HG03469 (cell line): Measurements from ENCODE around the gene ABCC3.

Experiments used
- ATAC-seq: cut with Tn5 transposase; IDR thresholded peaks from one replicate; pipeline ENCODE4 v1.9.1; 2021; ENCODE audit warnings: mild to moderate bottlenecking, moderate library complexity, moderate number of reproducible peaks; ENCODE audit not compliant: unreplicated experiment

ABCC3 gene

GRCh38 chr17:50626037-50626574, 8.6 kb upstream of the ABCC3 start:
- no peak for ATAC-seq

GRCh38 chr17:50627036-50627781, 7.5 kb upstream of the ABCC3 start:
- ATAC-seq: no peak

- ATAC-seq: no peak
These were observed 6.7 kb upstream of the ABCC3 start for GRCh38 chr17:50627782-50628601.

DNA sequence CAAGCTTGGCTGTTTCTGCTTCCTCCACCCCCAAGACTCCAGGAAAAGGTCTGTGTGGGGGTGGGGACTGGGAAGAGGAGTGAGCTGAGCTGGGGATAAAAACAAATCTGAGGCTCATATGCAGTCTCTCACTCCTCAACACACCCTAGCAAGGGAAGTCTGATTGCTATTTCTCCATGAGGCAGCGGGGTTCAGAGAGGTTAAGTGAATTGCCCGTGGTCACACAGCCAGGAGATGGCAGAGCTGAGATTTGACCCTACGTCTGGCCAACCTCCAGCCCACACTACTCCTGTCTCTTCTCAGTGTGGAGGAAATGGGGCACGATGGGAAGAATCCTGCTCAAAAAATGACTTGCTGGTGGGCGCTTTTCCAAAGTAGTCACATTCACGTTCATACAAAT, 4.8 kb upstream of the ABCC3 start:
- no peak for ATAC-seq

- ATAC-seq: no peak
These were observed 4.0 kb upstream of the ABCC3 start for GRCh38 chr17:50630524-50631194.

DNA sequence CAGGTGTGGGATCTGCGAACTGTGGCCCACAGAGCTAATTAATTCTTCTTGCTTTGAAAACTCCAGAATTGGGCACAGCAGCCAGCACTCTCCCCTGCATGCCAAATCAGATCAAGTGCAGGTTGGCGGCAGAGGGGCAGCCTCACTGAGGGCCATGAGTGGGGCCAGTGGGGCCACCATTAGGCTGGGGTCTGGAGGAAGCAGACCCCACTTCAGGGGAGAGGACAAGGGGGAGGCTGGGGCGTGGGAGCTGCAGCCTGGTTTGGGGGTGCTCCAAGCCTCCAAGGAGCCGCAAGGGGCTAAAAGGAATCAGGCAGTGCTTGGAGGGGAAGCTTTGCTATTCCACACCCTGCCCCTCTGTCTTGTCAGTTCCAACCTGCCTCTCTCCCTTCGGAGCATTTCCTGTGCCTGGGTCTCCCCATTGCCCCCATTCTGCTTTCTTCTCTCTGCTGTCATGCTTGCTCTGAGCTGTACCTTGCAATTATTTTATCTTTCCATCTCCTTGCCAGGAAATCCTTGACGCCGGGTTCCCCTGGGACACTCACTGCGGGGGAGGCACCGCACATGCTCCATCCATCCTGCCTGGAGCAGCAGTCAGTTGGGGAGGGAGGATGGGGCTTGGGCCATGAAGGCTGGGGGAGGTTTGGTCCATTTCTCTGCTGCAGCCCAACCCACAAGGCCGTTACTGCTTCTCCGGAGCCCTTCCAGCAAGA, 3.3 kb upstream of the ABCC3 start:
- ATAC-seq: no peak

GRCh38 chr17:50631908-50632571, 2.6 kb upstream of the ABCC3 start:
- ATAC-seq: no peak

- ATAC-seq: no peak
These were observed 2.0 kb upstream of the ABCC3 start for GRCh38 chr17:50632637-50633036.

DNA sequence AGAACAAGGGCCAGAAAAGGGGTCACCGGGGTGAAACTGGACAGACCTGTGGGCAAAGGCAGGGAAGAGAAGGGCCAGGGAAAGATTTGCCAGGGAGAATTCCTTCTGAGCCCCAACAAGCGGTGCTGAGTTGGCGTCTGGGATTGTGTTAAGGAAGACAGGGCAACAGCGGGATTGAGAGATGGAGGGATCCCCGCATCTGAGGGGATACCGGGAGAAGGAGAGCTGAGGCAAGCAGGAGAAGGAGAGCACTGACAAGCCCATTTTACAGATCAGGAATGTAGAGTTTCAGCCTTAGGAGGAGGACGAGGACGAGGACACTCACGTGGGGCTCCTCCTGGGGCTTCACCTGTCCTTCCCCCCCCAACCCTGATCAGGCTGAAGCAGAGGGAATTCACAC, 998 bp upstream of the ABCC3 start:
- ATAC-seq: no peak

DNA sequence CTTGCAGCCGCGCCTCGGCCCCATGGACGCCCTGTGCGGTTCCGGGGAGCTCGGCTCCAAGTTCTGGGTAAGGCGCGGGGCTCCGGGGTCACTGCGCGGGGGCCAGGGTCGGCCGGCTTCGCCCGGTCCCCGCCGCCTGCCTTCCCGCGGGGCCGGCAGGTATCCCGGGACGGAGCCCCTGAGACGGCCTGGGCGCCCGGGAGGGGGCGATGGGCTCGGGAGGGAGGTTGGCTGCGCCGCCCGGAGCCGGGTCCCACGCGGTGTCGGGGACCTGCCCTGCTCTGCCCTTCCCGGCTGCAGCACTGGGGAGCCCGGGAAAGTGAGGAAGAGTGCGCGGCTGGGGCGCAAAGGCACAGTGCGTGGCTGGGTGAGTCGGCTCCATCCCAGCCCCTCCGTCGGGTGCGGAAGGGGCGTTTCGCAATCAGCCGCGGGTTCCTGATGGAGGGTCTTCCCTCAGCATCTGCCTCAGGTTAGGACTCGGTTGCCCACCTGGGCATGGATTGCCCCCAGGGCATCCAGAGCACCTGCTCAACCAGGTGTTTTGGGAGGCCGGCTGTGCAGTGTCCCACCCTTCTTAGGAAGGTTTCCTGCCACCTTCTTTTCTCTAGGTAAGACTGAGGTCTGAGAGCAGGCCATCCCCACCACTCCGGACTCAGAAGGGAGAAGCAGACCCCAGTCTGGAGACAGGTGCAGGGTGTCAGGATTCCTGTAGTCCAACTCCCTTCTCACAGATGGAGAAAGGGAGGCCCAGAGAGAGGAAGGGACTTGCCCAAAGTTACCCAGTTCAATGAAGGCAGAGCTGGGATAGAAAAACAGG, 442 bp downstream of the ABCC3 start:
- ATAC-seq: no peak

DNA sequence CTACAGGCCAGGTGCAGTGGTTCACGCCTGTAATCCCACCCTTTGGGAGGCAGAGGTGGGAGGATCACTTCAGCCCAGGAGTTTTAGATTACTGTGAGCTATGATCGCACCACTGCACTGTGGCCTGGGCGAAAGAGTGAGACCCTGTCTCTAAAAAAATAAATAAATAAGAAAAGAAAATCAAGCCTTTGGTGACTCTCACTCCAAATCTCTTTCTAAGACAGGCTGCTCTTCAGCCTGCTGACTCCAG, 976 bp downstream of the ABCC3 start:
- ATAC-seq: no peak

GRCh38 chr17:50635982-50636803, 1.5 kb downstream of the ABCC3 start:
- ATAC-seq: no peak

- no peak for ATAC-seq
These were observed 2.1 kb downstream of the ABCC3 start for GRCh38 chr17:50636804-50637195.

DNA sequence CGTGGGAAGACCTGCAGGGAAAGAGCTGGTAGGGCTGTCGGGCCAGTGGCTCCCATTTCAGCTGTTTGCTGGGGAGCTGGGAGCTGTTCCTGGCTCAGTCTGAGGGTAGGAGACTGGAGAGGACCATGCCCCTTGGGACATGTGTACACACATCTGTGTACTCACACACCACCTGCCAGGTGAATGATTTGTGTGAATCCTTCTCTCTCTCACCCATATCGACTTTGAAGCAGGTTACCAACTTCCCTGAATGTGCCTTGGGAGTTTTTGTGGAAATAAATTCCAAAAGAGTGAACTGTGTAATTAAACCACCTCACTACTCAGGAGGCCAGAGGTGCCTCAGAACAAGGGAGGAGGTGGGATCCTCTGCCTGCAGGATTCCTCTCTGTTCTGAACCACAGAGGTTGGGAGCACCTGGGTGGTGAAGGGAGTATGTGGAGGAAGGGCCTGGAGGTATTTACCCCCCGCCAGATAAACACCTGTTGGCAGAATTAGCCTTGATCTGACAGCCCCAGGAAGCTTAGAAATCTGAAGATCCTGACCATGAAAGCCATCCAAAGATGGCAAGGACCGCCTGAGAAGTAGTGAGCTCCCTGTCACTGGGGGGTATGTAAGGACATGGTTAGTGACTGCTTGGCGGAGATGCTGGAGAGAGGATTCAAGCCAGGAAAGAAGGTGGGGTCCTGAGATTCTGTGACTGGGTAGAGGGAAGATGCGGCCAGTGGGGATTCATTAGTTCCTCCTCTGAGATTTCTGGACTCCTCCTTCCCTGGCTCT, 3.3 kb downstream of the ABCC3 start:
- no peak for ATAC-seq

DNA sequence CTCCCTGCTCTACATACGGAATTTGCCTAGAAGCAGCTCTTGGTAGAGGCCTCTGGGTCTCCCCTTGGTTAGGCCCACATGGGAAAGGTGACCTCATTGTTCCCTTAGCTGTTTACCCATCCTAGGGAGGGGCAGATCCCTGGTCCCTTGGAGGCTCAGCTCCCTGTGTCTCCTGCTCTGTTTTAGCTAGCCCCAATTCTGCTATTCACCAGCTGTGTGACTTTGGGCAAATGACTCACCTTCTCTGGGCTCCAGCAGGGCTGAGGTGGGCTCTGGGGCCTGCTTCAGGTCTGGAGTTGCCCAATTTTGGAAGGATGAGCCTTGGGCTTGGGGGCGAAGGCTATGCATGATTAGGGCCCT, 3.9 kb downstream of the ABCC3 start:
- no peak for ATAC-seq

DNA sequence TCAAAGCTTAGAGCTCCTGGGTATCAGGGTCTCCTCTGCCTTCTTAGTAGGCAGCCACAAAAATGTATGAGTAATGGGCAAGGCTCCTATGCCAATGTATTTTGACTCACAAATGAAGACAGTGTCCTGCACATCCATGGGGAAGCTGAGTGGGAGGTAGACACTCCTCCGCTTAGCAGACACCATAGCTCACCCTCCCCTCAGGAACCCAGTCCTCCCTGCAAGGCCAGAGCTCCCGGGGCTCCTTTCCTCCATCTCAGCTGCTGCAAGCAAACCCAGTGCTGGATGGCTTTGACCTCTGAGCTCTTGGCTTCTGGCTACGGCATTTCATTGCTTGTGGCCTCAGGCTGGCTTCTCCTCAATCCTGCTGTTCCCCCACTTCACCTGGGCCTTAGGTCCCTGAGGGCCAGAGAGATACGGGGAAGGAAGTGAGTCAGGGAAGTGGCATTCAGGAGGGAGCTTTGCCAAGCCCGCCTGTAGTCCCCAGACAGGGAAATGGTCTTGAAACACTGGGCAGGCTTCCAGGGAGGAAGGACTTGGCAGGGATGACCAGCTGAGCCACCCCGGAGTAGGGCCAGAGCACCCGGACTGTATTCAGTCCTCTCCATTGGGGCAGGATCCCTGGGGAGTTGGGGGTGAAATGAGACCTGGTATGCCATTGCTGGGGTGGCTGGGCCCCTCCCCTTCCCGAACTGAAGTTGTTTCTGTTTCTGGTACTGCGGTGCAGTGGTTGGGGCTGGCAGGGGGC, 4.5 kb downstream of the ABCC3 start:
- ATAC-seq: no peak

DNA sequence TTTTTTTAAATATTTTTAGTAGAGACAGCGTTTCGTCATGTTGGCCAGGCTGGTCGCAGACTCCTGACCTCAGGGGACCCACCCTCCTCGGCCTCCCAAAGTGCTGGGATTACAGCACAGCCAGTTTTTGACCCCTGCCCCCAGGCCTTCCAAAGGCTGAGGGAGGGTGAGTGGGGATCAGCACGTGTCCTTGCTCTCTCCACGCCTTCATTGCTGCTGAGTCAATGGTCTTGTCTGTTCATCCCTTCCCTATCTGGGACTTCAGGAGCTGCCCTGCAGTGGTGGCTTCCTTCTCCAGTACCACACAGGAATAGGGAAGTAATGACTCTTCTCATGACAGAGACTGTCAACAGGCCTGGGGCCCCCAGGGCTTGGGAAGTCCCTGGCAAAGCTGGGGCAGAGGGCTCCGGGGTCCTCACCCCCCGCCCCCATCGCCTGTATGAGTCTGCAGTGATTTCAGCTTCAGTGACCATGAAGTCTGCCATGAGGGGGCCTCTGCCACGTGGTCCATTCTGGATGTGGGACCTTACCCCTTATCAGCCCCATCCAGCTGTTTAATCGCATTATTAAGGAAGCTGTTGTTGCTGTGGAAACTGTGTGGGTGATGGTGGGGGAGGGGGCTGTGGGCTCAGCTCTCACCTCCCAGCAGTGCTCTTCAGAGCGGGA, 6.1 kb downstream of the ABCC3 start:
- ATAC-seq: no peak
